Stimulated activated CD4-positive, alpha-beta T cell treated with anti-CD3 and anti-CD28 coated beads, Interleukin-2, amount 100 ng/mL, for 24 hours (primary cell): Measurements from ENCODE around the gene YAE1.

Experiments used
- DNase-seq, 2 donors: peaks; one replicate each; pipeline ENCODE4 v3.0.0-alpha.2; 2020

YAE1 gene

GRCh38 chr7:39609113-39609934 is 43.1 kb downstream of the YAE1 start:
- peak in 1 of 2 donors; percentile 30 for DNase-seq

- no peak for DNase-seq
These were observed 43.7 kb downstream of the YAE1 start for GRCh38 chr7:39609935-39610263.

- DNase-seq = no peak
These were observed 47.4 kb downstream of the YAE1 start for GRCh38 chr7:39613577-39613976.

- DNase-seq = no peak
These were observed 48.1 kb downstream of the YAE1 start for GRCh38 chr7:39614299-39614698.

GRCh38 chr7:39615350-39615975 is 49.3 kb downstream of the YAE1 start:
- DNase-seq = no peak

- no peak for DNase-seq
These were observed 49.9 kb downstream of the YAE1 start for GRCh38 chr7:39616138-39616537.

GRCh38 chr7:39617005-39617404 is 50.8 kb downstream of the YAE1 start:
- DNase-seq = no peak

GRCh38 chr7:39618868-39619267 is 52.7 kb downstream of the YAE1 start:
- no peak for DNase-seq

GRCh38 chr7:39620486-39620885 is 54.3 kb downstream of the YAE1 start:
- DNase-seq = no peak

GRCh38 chr7:39621261-39621660 is 55.1 kb downstream of the YAE1 start:
- no peak for DNase-seq

GRCh38 chr7:39621784-39622411 is 55.7 kb downstream of the YAE1 start:
- no peak for DNase-seq
